GM12878 (cell line): ENCODE measurements around the gene ATAD2B.
"Not testable (repeated sequence)": the region's sequence is repeated elsewhere in the genome, so short reads cannot be mapped to it uniquely, and the experiment has no call there.

Source experiments
- BACH1 ChIP-seq: fragments of 450-650 bp; IDR thresholded peaks from 2 replicates; pipeline ENCODE4 v1.6.1; 2017; ENCODE audit warnings: mild to moderate bottlenecking, borderline replicate concordance
- CTCF ChIP-seq, 3 experiments: IDR thresholded peaks in 2 of 3; conservative IDR thresholded peaks in 1 of 3; 2 replicates each; pipeline ENCODE4 v1.5.1; 2011; ENCODE audit warnings: low read depth in 3 of 3, low read length in 3 of 3, mild to moderate bottlenecking in 3 of 3, control low read depth in 2 of 3, moderate library complexity in 2 of 3, inconsistent platforms in 1 of 3, mixed read lengths in 1 of 3; ENCODE audit not compliant: control insufficient read depth in 2 of 3, insufficient read depth in 1 of 3; ENCODE audit errors: extremely low read depth in 1 of 3
- EZH2 ChIP-seq: IDR thresholded peaks from 2 replicates; pipeline ENCODE4 v1.6.1; 2012; ENCODE audit warnings: low read depth, mild to moderate bottlenecking, control low read depth, inconsistent platforms, low read length, borderline replicate concordance; ENCODE audit not compliant: control insufficient read depth
- MAX ChIP-seq: IDR thresholded peaks from 2 replicates; pipeline ENCODE4 v1.6.1; 2012; ENCODE audit warnings: low read depth, low read length, improper control_type of control experiment
- MYB ChIP-seq: fragments of 150-350 bp; IDR thresholded peaks from 2 replicates; pipeline ENCODE4 v1.6.1; 2014; ENCODE audit warnings: mild to moderate bottlenecking, low read depth, low read length, borderline replicate concordance
- NBN ChIP-seq: fragments of 450-650 bp; IDR thresholded peaks from 2 replicates; pipeline ENCODE4 v1.6.1; 2016
- POLR2AphosphoS5 ChIP-seq: IDR thresholded peaks from 2 replicates; pipeline ENCODE4 v1.6.1; 2011; ENCODE audit warnings: mild to moderate bottlenecking, low read length, inconsistent platforms
- SPI1 ChIP-seq: IDR thresholded peaks from 2 replicates; pipeline ENCODE4 v1.6.1; 2011; ENCODE audit warnings: low read depth, mild to moderate bottlenecking, low read length, moderate library complexity, borderline replicate concordance; ENCODE audit not compliant: insufficient read depth
- ZBTB33 ChIP-seq: fragments of 450-650 bp; IDR thresholded peaks from 2 replicates; pipeline ENCODE4 v1.6.1; 2017; ENCODE audit warnings: mild to moderate bottlenecking
- ZNF592 ChIP-seq: fragments of 450-650 bp; IDR thresholded peaks from 2 replicates; pipeline ENCODE4 v1.6.1; 2017; ENCODE audit warnings: mild to moderate bottlenecking, moderate library complexity

- not testable (repeated sequence) for TF ChIP-seq EZH2; CTCF (IDR thresholded peaks at IDR 0.05 in 2 of 3, conservative IDR thresholded peaks at IDR 0.05 in 1 of 3; ENCODE audit: control insufficient read depth in 2 of 3, extremely low read depth in 1 of 3, insufficient read depth in 1 of 3, low read depth in 3 of 3, low read length in 3 of 3); SPI1; MAX; ZBTB33; POLR2AphosphoS5; BACH1; ZNF592; NBN; MYB
Measured at GRCh38 chr2:23736783-23737182, 190.1 kb downstream of the ATAD2B start.
